KG1 (cell line): ENCODE results near the gene ZNF326.
"Not testable (repeated sequence)": the region's sequence is repeated elsewhere in the genome, so short reads cannot be mapped to it uniquely, and the experiment has no call there.

Source experiments
- DNase-seq: peaks from one replicate; lab custom pipeline; 2025; lab: John Stamatoyannopoulos, UW

The ZNF326 gene

DNA sequence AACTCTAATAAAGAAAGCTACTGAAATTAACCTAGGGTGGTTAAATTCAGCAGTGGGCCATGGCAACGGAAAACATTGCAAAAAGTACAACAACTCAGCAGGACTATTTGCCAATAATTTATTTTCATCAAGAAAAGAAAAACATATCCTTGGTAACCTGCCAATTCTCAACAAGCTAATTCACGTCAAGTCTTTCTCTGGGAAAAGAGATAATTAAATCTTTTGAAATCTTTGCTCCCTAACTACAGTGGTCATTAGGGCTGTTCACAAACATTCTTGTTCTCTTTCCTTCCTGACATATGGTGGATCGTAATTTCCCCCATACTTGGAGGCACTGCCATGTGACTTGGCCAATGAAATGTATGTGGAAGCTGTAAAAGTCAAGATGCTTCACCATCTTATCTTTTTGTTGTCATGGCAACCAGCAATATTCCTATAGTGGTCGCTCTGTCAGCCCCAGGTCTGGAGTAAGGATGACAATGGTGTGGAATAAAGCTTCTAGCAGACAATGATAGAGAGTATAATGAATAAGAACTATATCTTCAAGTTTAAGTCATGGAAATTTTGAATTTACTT lies 29.6 kb upstream of the ZNF326 start:
- no peak for DNase-seq

DNA sequence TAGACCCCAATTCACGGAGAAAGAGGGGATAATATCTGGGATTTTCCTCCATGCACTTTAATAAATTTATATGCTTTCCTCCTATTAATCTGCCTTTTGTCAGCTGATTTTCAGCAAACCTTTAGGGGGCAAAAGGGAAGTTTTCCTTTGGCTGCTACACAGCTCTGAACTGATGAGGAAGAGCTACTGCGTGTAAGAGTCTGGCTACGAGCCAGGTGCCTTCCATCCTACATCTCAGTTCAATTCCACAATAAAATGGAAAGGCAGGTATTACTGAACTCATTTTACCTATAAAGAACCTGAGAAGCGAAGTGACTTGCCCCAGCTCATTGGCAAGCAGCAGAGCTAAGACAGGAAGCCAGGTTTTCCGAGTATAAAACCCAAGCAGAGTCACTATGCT lies 28.3 kb upstream of the ZNF326 start:
- no peak for DNase-seq

DNA sequence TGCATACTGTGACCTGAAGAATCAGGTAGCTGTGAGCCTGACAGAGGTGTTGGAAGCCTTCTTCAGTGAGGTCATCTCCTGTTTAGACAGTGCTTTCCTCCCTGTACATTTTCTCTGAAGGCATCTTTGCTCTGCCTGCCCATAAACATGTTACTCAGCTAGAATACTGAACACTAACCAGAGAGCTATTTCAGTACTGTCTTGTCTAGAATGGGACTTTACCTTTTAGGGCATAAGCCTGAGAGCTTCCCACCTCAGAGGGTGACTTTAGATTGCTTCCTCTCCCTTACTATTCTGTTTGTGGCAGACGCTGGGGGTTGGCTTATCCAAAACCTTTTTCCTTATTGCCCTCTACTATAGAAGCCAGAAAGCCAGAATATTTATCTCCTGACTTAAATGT lies 23.3 kb upstream of the ZNF326 start:
- DNase-seq: no peak

DNA sequence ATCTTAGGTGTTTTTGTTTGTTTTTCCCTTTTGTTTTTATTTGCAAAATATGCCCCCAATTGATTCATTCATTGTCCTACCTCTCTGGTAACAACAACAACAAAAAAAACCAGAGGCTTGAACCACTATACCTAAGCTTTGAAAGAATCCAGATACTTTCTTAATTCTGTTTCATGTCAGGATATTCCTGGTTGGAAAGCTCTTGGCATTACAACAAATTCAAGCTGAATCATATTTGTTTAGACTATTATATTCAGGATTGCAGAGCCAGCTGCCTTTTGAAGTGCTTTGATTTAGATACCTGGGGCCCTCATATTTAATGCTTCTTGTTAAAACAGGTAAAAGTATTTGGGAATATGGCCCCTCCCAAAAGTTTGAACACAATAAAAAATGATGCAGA lies 22.9 kb upstream of the ZNF326 start:
- no peak for DNase-seq

DNA sequence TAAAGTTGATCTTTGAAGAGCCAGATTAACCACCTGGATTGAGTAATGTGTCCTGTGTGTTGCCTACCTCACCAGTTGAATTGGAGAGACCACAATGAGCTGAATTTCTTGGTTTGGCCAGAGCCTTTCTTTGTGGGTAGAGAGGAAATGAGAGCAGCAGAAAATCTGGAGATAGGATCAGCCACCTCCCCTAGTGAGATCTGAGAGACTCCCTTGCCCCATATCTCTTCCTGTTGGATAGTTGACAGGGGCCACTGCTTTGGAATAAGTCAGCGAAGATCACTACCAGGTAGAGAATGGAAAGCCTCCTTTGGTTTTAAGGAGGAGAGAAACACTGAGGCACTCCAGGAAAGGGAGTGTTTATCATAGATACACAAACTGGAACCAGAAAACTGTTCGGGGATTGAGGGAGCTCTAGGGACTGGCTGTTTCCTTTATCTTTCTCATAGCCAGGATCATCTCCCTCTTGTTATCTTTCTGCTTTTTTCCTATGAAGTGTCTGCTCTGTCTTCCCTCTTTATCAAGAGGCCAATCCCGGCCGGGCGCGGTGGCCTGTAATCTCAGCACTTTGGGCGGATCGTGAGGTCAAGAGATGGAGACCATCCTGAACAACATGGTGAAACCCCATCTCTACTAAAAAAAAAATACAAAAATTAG lies 21.3 kb upstream of the ZNF326 start:
- DNase-seq: no peak

DNA sequence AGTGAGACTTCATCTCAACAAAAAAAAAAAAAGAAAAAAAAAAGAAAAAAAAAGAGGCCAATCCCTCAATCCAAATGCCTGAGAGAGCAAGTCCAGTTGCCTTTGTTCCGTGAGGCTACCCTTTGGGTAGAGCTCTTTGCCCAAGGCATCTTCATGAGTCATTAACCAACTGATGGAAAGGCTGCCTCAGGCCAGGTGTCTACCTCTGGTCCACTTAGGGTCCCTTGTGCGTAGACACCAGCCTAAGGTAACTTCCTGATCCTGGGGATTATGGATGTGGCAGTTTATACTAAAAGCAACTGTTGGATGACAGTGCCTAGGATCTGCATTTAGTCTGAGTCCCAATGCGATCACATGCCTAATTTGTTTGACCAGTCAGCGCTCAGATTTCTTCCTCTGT lies 20.7 kb upstream of the ZNF326 start:
- DNase-seq: no peak

DNA sequence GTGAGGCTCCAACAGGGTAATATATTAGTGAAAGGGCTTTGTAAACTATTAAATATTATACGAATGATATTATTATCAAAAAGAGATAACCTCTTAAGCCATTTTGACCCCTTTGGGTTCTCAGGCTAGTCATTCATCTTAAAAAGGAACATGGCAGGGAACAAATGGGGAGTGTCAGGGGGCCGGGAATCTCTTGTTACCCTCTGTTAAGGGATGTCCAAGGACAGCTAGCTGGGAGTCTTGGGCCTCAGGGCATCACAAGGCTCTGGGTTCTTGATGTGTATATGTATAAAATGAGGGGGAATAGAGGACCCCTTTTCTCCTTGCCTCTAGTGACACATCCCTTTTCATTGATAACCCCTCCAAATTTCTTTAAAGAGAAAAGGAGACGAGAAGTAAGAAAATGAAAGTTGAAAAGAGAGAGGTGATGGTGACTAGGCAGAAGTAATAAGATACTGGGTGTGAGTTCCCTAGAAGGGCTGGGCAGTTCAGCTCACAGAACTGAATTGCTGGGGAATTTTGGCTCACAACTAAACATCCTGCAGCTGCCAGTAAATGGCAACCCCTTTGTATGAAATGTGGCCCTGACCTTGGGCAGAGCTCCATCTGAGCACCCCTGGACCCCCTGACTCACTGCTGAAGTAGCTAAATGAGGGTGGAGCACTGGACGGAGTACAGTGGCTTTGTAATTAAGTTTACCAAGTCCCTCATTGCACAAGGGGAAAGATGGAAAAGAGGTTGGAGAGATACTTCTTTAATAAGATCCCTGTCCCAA lies 20.0 kb upstream of the ZNF326 start:
- DNase-seq: no peak

DNA sequence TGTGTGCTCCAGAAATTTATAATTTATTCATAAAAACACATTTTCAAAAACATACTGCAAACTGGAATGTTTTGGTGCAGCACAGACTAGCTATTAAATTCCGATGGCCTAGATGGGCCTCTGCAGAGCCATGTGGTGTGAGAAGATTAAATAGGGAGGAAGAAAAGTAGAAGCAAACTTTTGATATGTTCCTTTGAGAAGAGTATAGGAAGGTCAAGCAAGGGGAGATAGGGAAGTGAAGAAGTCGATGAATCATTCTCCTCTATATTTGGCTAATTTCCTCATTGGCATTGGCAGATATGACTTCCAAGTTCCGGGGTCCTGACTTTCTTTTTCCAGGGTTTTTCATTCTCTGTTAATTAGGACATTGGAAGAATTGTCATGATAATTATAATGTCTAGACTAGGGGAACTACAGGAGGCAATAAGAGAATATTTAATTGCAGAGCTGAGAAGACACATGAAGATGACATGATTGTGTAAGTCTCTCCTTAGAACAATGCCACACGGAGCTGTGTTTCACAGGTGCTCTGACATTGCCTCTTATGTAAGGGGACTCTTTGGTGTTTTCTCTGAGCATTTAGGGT lies 19.3 kb upstream of the ZNF326 start:
- DNase-seq: no peak

DNA sequence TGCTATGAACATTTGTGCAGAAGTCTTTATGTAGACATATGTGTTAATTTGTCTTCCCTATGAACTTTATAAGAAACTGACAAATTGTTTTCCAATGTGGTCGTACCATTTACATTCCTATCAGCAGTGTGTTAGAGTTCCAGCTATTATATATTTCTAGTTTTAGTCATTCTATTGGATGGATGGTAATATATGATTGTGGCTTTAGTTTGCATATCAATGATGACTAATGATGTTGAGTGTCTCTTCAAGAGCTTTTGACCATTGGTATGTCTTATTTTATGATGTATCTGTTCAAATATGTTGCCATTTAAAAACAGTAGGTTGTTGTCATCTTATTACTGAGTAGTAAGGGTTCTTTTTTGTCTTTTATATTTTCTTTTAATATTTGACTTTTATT lies 16.2 kb upstream of the ZNF326 start:
- DNase-seq: no peak

DNA sequence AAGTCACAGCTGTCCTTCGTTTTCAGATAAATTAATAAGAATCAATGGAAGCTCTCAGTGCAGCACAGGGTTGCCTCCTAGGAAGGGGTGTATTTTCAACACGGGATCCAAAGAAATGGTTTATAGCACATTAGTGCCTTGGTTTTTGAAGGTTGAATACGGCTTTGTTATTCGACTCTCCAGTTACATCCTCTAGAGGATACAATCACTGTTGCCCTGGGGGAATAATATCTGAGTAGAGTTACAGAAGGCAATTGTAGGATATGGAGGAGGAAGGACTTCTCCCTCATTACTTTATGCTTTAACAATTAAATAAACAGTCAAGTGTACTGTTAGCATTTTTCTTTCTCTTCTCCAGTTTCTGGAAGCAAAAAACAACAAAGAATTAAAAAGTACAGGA lies 14.3 kb upstream of the ZNF326 start:
- DNase-seq: no peak

DNA sequence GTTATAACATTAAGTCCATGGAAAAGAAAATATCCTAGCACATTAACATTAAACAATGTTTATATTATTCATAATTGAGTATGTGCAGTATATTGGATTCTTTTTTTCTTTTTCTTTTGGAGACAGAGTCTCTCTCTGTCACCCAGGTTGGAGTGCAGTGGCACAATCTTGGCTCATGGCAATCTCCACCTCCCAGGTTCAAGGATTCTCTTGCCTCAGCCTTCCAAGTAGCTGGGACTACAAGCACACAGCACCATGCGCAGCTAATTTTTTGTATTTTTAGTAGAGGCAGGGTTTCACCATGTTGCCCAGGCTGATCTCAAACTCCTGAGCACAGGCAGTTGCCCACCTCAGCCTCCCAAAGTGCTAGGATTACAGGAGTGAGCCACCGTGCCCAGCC lies 12.1 kb upstream of the ZNF326 start:
- not testable (repeated sequence) for DNase-seq

DNA sequence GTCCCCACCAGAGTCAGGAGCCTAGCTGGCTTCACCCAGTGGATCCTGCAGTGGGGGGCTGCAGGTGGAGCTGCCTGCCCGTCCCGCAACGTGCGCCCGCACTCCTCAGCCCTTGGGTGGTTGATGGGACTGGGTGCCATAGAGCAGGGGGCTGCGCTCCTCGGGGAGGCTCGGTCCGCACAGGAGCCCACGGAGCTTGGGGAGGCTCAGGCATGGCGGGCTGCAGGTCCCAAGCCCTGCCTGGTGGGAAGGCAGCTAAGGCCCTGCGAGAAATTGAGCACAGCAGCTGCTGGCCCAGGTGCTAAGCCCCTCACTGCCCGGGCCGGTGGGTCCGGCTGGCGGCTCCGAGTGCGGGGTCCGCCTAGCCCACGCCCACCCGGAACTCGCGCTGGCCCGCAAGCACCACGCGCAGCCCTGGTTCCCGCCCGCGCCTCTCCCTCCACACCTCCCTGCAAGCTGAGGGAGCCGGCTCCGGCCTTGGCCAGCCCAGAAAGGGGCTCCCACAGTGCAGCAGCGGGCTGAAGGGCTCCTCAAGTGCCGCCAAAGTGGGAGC lies 10.3 kb upstream of the ZNF326 start:
- DNase-seq: not testable (repeated sequence)

DNA sequence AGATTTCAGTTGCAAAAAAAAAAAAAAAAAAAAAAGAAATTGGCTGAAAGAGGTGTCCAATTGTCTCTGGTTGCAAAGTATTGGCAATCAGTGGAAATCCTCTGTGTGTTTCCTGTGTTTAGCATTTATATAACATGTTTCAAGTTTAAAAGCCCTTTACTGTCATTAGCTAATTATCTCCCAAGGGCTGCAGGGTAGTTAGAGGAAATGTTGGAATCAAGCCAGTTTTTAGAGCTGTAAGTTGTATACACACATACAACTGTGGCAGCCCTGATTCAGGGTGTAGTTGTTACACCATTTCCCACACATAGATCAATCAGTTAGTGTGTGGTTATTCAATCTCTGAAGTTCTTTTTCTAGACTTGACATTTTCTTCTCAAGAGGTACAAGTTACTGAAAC lies 8.9 kb upstream of the ZNF326 start:
- no peak for DNase-seq

DNA sequence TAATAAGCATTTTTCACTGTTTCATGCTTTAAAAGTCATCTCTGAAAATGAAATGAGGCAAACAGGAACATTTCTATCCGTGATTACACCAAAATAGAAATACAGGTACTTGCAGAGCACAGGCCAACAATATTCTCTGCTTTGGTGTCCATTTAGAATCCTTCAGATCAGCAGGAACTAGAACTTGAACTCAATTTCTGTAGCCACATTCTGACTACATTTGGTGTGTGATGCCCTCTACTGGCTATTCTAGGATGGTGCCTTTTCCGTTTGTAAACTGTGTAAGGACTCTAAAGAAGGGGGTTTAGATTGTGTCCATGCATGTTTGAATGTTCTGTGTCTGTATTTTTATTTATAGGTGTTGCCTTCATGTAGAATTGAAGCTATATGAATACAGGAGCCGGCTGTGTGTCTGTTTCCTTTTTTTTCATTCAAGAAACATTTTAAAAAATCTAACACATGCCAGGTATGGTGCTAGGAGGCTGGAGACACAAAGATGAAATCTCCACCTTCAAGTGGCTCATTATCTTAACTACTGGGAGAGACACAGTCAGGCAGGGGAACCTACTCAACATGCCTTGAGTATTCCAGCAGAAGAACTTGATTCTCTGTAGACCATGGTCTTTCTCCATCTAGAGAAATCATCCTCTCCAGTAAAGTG lies 7.6 kb upstream of the ZNF326 start:
- DNase-seq: peak; percentile 65

DNA sequence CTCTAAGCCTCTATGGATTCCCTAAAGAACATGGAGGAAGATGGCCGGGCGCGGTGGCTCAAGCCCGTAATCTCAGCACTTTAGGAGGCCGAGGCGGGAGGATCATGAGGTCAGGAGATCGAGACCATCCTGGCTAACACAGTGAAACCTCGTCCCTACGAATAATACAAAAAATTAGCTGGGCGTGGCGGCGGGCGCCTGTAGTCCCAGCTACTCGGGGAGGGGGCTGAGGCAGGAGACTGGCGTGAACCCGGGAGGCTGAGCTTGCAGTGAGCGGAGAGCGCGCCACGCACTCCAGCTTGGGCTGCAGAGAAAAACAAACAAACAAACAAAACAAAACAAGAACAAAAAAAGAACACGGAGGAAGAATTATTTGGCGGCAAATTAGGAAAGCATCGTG lies 5.8 kb upstream of the ZNF326 start:
- DNase-seq: no peak

DNA sequence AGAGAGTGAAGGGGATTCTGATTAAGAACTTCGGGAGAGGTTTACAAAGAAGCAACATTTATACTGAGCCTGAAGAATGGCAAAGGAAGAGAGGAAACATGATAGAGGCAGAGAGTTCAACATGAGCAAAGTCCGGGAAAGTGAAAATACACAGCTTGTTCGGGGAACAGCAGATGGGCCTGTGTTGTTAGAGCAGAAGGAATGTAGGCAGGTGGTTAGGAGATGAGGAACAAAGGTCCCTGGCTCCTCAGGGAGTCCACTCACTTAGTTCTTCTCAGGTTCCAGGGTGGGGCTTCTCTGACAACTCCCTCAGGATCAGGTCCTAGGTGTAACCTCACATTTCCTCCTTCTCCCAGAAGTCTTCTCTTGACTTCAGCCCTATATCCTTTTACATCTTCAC lies 5.1 kb upstream of the ZNF326 start:
- no peak for DNase-seq

DNA sequence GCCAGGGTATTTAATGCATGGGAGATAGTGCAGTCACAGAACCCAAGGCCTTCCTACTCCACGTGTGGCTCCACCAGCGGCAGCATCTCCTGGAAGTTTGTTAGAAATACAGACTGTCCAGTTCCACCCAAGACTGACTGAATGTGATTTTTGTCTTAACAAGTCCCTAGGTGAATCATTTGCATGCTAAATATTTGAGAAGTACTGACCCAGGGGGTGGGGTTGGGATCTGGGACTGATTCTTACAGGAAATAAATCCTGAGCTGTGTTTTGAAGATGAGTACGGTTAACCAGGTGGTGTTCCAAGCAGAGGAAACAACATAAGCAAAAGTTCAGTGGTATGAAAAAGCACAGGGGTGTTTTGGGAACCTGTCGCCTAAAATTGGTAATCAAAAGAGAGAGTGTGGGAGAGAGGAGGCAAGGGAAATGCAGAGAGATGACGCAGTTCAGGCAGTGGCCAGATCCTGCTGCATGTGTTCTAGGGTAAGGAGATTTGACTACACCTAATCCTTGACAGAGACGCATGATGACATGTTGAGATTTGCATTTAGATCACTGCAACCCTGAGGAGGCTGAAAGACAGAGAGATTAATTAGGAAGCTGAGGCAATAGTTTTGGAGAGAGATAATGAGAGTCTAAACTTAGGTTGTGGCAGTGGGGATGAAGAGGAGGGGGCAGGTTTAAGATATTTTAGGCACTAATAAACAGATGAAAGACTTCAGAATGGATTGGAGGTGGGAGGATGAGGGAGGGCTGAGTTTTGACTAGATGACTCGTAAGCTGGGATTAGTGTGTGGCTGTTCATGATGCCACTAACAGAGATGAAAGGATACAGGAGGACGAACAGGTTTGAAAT lies 3.7 kb upstream of the ZNF326 start:
- DNase-seq: no peak

DNA sequence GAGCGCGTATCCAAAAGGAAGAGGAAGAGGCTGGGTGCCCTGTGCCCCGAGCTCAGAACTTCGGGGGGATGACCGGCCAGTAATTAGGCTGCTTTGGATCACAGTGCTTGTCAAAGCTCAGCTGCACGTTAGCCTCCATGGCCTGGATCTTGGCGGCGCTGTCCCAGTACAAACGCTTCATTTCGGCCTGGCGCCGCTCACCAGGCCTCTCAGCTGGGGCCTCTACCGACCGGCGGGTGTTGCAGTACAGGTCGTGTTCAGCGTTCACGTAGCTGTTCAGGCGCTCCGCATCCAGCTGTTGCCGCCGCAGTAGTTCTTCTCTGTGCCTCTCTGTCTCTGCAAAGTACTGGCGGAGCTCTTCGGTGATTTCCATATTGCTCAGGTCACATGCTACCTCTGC lies 1.4 kb upstream of the ZNF326 start:
- no peak for DNase-seq

DNA sequence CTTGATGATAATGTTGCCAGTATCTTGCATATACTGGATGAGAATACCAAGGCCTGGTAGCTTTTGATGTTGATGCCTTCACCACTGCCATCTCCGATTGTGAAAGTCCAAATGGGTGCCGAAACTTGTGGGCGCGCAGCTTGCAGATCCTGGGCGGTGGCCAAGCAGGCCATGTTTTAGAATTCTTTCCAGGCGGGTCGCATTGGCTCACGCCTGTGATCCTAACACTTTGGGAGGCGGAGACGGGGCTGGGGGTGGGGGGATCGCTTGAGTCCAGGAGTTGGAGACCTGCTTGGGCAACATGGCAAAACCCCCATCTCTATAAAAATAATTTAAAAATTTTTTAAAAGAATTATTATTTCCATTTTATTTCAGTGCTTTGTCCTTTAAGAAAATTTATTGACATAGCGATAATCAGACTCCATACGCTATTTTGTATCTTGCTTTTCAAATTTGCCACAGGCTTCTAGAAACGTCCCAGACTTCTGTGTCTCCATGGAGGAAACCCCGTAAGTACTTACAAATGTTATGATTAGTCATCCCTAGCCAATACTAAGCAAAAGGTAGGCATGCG lies 592 bp upstream of the ZNF326 start:
- DNase-seq: no peak

DNA sequence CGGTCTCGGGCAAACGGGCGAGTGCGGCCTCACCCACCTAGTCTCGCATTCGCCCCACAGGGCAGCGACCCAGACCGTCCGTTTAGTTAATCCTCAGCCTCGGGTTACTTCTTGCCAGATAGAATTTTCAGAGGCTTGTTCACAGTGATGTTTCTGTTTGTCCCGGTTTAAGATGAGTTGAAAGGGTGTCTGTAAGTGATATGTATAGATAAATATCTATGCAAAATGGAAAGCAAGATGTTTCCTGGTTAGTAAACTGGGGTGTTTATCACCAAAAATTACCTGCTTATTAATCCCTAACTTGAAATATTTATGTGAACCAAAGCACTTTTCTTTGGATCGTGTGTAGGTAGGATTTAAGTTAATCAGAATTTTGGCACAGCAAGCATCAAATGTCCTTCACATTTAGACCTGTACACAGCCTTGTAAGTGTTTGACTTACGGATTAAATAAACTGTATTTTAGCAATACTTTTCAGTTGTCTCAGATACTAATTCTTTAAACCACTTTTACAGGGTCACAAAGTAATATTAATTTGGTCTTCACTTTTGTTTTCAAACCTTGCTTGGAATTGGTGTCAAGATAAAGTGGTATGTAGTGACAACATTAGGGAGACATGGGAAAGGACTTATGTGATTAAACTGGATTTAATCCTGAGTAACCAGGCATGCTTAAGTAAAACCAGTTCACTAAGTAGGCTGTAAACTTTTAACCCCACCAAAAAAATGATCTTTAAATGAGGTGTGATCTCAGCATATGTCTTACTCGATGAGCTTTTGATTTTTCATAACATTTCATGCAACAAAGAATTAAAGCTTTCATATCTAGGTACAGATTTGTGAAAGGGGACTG lies 914 bp downstream of the ZNF326 start:
- DNase-seq: peak; percentile 32
